Measurements from ENCODE around the gene PDZD2.
"Not testable (repeated sequence)": the region's sequence is repeated elsewhere in the genome, so short reads cannot be mapped to it uniquely, and the experiment has no call there.

The PDZD2 gene

GRCh38 chr5:31638748-31639418 lies at the start of gene PDZD2:
Gene PDZD2, plus strand, starts transcription at chr5:31639131.
- peak; percentile 43 for DNase-seq (ENCODE audit: low spot score)

- DNase-seq (ENCODE audit: low spot score), result no peak
Observed at GRCh38 chr5:31593665-31594064, 45.3 kb upstream of the PDZD2 start.

GRCh38 chr5:31596354-31596753 lies 42.6 kb upstream of the PDZD2 start:
- DNase-seq (ENCODE audit: low spot score), result no peak

GRCh38 chr5:31598640-31599611 lies 40.0 kb upstream of the PDZD2 start:
- DNase-seq (ENCODE audit: low spot score), result no peak

- DNase-seq (ENCODE audit: low spot score), result not testable (repeated sequence)
Observed at GRCh38 chr5:31602305-31602704, 36.6 kb upstream of the PDZD2 start.

GRCh38 chr5:31604240-31604639 lies 34.7 kb upstream of the PDZD2 start:
- DNase-seq (ENCODE audit: low spot score), result no peak

- DNase-seq (ENCODE audit: low spot score), result no peak
Observed at GRCh38 chr5:31604644-31605043, 34.3 kb upstream of the PDZD2 start.

GRCh38 chr5:31605920-31606319 lies 33.0 kb upstream of the PDZD2 start:
- no peak for DNase-seq (ENCODE audit: low spot score)

- no peak for DNase-seq (ENCODE audit: low spot score)
Observed at GRCh38 chr5:31607546-31607945, 31.4 kb upstream of the PDZD2 start.

- DNase-seq (ENCODE audit: low spot score), result no peak
Observed at GRCh38 chr5:31611002-31611401, 27.9 kb upstream of the PDZD2 start.

- DNase-seq (ENCODE audit: low spot score), result no peak
Observed at GRCh38 chr5:31613651-31614050, 25.3 kb upstream of the PDZD2 start.

GRCh38 chr5:31614151-31615020 lies 24.5 kb upstream of the PDZD2 start:
- no peak for DNase-seq (ENCODE audit: low spot score)

GRCh38 chr5:31617867-31618266 lies 21.1 kb upstream of the PDZD2 start:
- DNase-seq (ENCODE audit: low spot score), result no peak

- DNase-seq (ENCODE audit: low spot score), result no peak
Observed at GRCh38 chr5:31620026-31620425, 18.9 kb upstream of the PDZD2 start.

- DNase-seq (ENCODE audit: low spot score), result no peak
Observed at GRCh38 chr5:31623249-31623648, 15.7 kb upstream of the PDZD2 start.

- no peak for DNase-seq (ENCODE audit: low spot score)
Observed at GRCh38 chr5:31625394-31625793, 13.5 kb upstream of the PDZD2 start.

- DNase-seq (ENCODE audit: low spot score), result no peak
Observed at GRCh38 chr5:31626156-31626555, 12.8 kb upstream of the PDZD2 start.

- no peak for DNase-seq (ENCODE audit: low spot score)
Observed at GRCh38 chr5:31626604-31627234, 12.2 kb upstream of the PDZD2 start.

GRCh38 chr5:31630931-31631330 lies 8.0 kb upstream of the PDZD2 start:
- no peak for DNase-seq (ENCODE audit: low spot score)

- no peak for DNase-seq (ENCODE audit: low spot score)
Observed at GRCh38 chr5:31632460-31632859, 6.5 kb upstream of the PDZD2 start.

- no peak for DNase-seq (ENCODE audit: low spot score)
Observed at GRCh38 chr5:31635446-31635845, 3.5 kb upstream of the PDZD2 start.

GRCh38 chr5:31637851-31638250 lies 1.1 kb upstream of the PDZD2 start:
- DNase-seq (ENCODE audit: low spot score), result no peak

All from hematopoietic multipotent progenitor cell treated with erythropoietin and hydrocortisone succinate and interleukin-3 and kit ligand, for 17 days (in vitro differentiated cells).